Glutamatergic neuron (in vitro differentiated cells): ENCODE results near the gene PARP14. TPM values are rescaled to one million over a fixed set of nuclear protein-coding genes. Genes with fewer than 3 reads are reported as not detected.

Experiments
- DNase-seq: peaks from one replicate; pipeline ENCODE4 v3.0.0; 2022
- H3K27ac Mint-ChIP-seq: one replicate; pipeline ENCODE4 v1.8.0; 2020; ENCODE audit warnings: mild to moderate bottlenecking, mixed read lengths, inconsistent platforms; ENCODE audit not compliant: unreplicated experiment
- H3K27me3 Mint-ChIP-seq: one replicate; pipeline ENCODE4 v1.8.0; 2020; ENCODE audit warnings: mild to moderate bottlenecking, moderate library complexity, mixed read lengths, inconsistent platforms; ENCODE audit not compliant: unreplicated experiment
- H3K36me3 Mint-ChIP-seq: one replicate; pipeline ENCODE4 v1.8.0; 2020; ENCODE audit warnings: mild to moderate bottlenecking, mixed read lengths, inconsistent platforms; ENCODE audit not compliant: unreplicated experiment
- H3K4me1 Mint-ChIP-seq: one replicate; pipeline ENCODE4 v1.8.0; 2020; ENCODE audit warnings: mild to moderate bottlenecking, low read depth, mixed read lengths, inconsistent platforms; ENCODE audit not compliant: unreplicated experiment
- H3K4me3 Mint-ChIP-seq: one replicate; pipeline ENCODE4 v1.8.0; 2020; ENCODE audit warnings: mild to moderate bottlenecking, mixed read lengths, inconsistent platforms; ENCODE audit not compliant: unreplicated experiment
- H3K9me3 Mint-ChIP-seq: one replicate; pipeline ENCODE4 v1.8.0; 2020; ENCODE audit warnings: mild to moderate bottlenecking, moderate library complexity, mixed read lengths, inconsistent platforms; ENCODE audit not compliant: unreplicated experiment
- total RNA-seq: library from RNA; stranded (reverse); fragmentation: NEBNext Ultra II Directional; extraction: Animal tissue kit (Norgen Biotek cat#: 25700); gene quantifications from one replicate; pipeline ENCODE4 v1.2.1, GENCODE V29; 2021; ENCODE audit not compliant: unreplicated experiment
- TF ChIP-seq, protein P1 (sequence below): fragments of 200-600 bp; sonication (generic); IDR thresholded peaks from one replicate; pipeline ENCODE4 v1.5.0; 2021; ENCODE audit not compliant: partially characterized antibody, unreplicated experiment

PARP14 gene
- total RNA-seq, 1 donor from 2014 or later = 0.05 TPM

DNA sequence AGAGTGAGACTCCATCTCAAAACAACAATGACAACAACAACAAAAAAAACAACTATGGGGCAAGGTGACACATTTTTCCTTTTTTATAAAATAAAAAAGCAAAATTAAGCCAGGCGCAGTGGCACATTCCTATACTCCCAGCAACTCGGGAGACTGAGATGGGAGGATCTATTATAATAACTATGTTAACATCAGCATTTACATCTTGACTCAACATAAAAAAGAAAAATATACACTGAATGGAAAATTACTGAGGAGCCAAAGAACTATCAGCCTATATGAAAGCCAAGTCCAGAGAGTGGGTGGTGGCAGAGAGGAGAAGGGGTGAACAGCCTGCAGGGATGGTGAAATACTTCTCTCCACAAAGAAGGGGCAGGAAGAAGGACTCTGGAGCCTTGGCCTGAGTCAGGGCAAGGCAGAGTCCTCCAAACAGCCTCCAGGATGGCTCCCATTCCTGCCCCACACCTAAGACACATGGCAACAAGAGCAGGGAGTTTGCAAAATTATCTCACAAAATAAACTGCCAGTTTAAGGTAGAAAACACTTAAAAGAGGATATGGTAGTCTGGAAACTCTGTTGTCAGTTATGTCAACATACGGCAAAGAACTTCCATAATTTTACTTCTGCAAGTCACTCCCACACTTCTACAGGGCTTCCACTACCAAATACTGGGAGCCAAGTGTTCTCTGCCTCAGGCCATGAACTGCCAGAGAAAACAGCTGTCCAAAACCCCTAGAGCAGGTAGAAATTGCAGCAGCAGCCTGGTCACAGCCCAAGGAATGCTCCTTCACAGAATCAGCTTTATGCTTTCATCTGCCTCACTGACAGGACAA is 87.1 kb downstream of the PARP14 start:
- Mint-ChIP-seq H3K4me3 (no peak overlapping the region), H3K9me3 (no peaks in the 10 kb centered on the region), H3K27me3 (no peaks in the 10 kb centered on the region), H3K36me3 (no peaks in the 10 kb centered on the region), H3K27ac (no peak overlapping the region), H3K4me1 (no peaks in the 10 kb centered on the region)
- no peak for DNase-seq
- TF ChIP-seq, protein P1, sequence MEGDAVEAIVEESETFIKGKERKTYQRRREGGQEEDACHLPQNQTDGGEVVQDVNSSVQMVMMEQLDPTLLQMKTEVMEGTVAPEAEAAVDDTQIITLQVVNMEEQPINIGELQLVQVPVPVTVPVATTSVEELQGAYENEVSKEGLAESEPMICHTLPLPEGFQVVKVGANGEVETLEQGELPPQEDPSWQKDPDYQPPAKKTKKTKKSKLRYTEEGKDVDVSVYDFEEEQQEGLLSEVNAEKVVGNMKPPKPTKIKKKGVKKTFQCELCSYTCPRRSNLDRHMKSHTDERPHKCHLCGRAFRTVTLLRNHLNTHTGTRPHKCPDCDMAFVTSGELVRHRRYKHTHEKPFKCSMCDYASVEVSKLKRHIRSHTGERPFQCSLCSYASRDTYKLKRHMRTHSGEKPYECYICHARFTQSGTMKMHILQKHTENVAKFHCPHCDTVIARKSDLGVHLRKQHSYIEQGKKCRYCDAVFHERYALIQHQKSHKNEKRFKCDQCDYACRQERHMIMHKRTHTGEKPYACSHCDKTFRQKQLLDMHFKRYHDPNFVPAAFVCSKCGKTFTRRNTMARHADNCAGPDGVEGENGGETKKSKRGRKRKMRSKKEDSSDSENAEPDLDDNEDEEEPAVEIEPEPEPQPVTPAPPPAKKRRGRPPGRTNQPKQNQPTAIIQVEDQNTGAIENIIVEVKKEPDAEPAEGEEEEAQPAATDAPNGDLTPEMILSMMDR = no peak

DNA sequence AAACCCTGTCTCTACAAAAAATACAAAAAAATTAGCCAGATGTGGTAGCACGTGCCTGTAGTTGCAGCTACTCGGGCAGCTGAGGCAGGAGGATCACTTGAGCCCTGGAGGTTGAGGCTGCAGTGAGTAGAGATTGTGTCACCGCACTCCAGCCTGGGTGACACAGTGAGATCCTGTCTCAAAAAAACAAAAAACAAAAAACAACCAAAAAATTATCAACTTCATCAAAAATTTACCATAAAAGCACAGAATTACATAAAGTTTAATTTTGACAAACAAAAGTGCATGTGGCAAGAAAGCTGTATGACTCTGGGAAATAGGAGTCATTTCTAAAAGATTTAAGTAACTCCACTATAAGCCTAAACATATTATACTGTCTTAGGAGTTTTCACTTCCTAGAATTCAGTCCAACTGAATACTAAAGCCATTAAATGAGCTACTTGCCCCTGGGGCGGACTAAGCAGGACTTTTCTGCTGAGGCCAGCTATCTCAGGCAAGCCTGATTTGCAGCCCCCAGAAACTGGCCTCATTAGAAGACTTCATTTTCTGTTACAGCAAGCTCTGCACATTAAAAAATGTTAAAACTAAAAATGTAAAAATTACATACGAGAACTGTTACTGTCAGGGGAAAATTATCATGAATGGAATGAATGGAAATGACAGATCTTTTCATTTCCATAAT is 90.0 kb downstream of the PARP14 start:
- no peak for DNase-seq
- H3K9me3 Mint-ChIP-seq = no peaks in the 10 kb centered on the region
- H3K4me1 Mint-ChIP-seq = no peaks in the 10 kb centered on the region
- no peak overlapping the region for H3K4me3 Mint-ChIP-seq
- H3K27ac Mint-ChIP-seq = no peak overlapping the region
- H3K27me3 Mint-ChIP-seq = no peaks in the 10 kb centered on the region
- H3K36me3 Mint-ChIP-seq = no peaks in the 10 kb centered on the region
- TF ChIP-seq, protein P1 = no peak

DNA sequence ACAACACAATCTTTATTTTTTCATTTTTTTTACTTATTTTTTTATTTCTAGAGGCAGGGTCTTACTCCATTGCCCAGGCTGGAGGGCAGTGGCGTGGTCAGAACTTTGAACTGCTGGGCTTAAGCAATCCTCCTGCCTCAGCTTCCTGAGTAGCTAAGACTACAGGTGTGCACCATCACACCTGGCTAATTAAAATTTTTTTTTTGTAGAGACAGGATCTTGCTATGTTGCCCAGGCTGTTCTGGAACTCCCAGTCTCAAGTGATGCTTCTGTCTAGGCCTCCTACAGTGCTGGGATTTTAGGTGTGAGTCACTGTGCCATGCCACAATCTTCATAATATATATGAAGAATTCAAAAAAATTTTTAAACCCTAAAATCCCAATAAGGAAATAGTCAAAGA is 92.2 kb downstream of the PARP14 start:
- Mint-ChIP-seq H3K36me3 (no peaks in the 10 kb centered on the region), H3K27ac (no peak overlapping the region), H3K27me3 (no peaks in the 10 kb centered on the region), H3K4me3 (no peak overlapping the region), H3K4me1 (no peaks in the 10 kb centered on the region), H3K9me3 (no peaks in the 10 kb centered on the region)
- TF ChIP-seq, protein P1 = no peak
- DNase-seq = no peak

DNA sequence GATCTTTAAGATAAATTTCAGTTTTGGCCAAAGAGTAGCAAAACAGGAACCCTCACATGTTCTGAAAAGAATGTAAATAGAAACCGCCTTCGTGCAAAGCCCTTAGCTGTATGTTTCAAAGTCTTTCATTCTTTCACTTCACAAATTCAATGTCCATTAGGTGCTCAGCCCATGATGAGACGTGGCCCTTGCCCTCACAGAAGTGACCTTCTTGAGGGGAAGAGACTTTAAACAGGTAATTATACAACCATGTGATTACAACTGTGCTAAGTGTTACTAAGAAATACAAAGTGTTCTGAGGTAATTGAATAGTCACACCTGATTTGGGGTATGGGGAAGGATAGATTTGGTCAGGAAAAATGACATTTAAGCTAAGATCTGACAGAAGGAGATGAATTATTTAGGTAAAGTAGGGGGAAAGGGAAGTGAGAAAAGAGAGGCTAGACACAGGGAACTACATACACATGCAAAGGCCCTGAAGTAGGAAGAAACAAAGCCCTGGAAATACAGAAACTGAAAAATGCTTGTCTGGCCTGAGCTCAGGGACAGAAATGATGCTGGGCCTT is 93.4 kb downstream of the PARP14 start:
- H3K27ac Mint-ChIP-seq = no peak overlapping the region
- no peak for DNase-seq
- H3K36me3 Mint-ChIP-seq = no peaks in the 10 kb centered on the region
- no peaks in the 10 kb centered on the region for H3K27me3 Mint-ChIP-seq
- TF ChIP-seq, protein P1 = no peak
- H3K4me3 Mint-ChIP-seq = no peak overlapping the region
- H3K4me1 Mint-ChIP-seq = no peaks in the 10 kb centered on the region
- peaks cover 1% of the 10 kb centered on the region for H3K9me3 Mint-ChIP-seq
